ENCODE data around the gene ANGPTL5. TPM values are rescaled to one million over a fixed set of nuclear protein-coding genes. Genes with fewer than 3 reads are reported as not detected.
"Not testable (repeated sequence)": the region's sequence is repeated elsewhere in the genome, so short reads cannot be mapped to it uniquely, and the experiment has no call there.

Gene ANGPTL5
- total and polyA plus RNA-seq, 2 donors, result 0.51 TPM; not detected in 1

GRCh38 chr11:101867951-101868350 is 48.4 kb downstream of the ANGPTL5 start:
- Histone ChIP-seq H3K36me3 (ENCODE audit: insufficient read depth) (no peaks in the 10 kb centered on the region), H3K4me1 (ENCODE audit: insufficient read depth) (no peaks in the 10 kb centered on the region), H3K27ac (ENCODE audit: low read depth) (no peak overlapping the region), H3K4me3 (ENCODE audit: low read depth, low read length) (no peak overlapping the region)
- 79% methylated on average over 2 of the region's 2 CpGs for WGBS
- DNase-seq (ENCODE audit: extremely low spot score), result no peak

- Histone ChIP-seq H3K36me3 (ENCODE audit: insufficient read depth) (no peaks in the 10 kb centered on the region), H3K4me1 (ENCODE audit: insufficient read depth) (no peaks in the 10 kb centered on the region), H3K27ac (ENCODE audit: low read depth) (no peak overlapping the region), H3K4me3 (ENCODE audit: low read depth, low read length) (no peak overlapping the region)
- 60% methylated on average over 5 of the region's 5 CpGs for whole genome bisulfite sequencing
- no peak for DNase-seq (ENCODE audit: extremely low spot score)
Observed at GRCh38 chr11:101866619-101867491, 49.5 kb downstream of the ANGPTL5 start.

GRCh38 chr11:101864098-101864497 is 52.2 kb downstream of the ANGPTL5 start:
- no peaks in the 10 kb centered on the region for H3K36me3 ChIP-seq (ENCODE audit: insufficient read depth)
- DNase-seq (ENCODE audit: extremely low spot score), result no peak
- no peaks in the 10 kb centered on the region for H3K4me1 ChIP-seq (ENCODE audit: insufficient read depth)
- H3K27ac ChIP-seq (ENCODE audit: low read depth), result no peak overlapping the region
- no peak overlapping the region for H3K4me3 ChIP-seq (ENCODE audit: low read depth, low read length)

- DNase-seq (ENCODE audit: extremely low spot score), result no peak
Observed at GRCh38 chr11:101863361-101863760, 53.0 kb downstream of the ANGPTL5 start.

GRCh38 chr11:101862391-101863233 is 53.7 kb downstream of the ANGPTL5 start:
- Histone ChIP-seq H3K4me1 (ENCODE audit: insufficient read depth) (no peaks in the 10 kb centered on the region), H3K36me3 (ENCODE audit: insufficient read depth) (no peaks in the 10 kb centered on the region), H3K4me3 (ENCODE audit: low read depth, low read length) (no peak overlapping the region), H3K27ac (ENCODE audit: low read depth) (no peak overlapping the region)
- 72% methylated on average over 5 of the region's 5 CpGs for WGBS
- no peak for DNase-seq (ENCODE audit: extremely low spot score)

More at GRCh38 chr11:101863361-101863760, 53.0 kb downstream of the ANGPTL5 start:
- Histone ChIP-seq H3K4me1 (ENCODE audit: insufficient read depth) (no peaks in the 10 kb centered on the region), H3K27ac (ENCODE audit: low read depth) (no peak overlapping the region), H3K4me3 (ENCODE audit: low read depth, low read length) (no peak overlapping the region), H3K36me3 (ENCODE audit: insufficient read depth) (no peaks in the 10 kb centered on the region)

GRCh38 chr11:101860696-101861427 is 55.5 kb downstream of the ANGPTL5 start:
- DNase-seq (ENCODE audit: extremely low spot score), result no peak
- no peaks in the 10 kb centered on the region for H3K36me3 ChIP-seq (ENCODE audit: insufficient read depth)
- no peak overlapping the region for H3K27ac ChIP-seq (ENCODE audit: low read depth)
- no peak overlapping the region for H3K4me3 ChIP-seq (ENCODE audit: low read depth, low read length)
- no peaks in the 10 kb centered on the region for H3K4me1 ChIP-seq (ENCODE audit: insufficient read depth)
- 20% methylated on average over 9 of the region's 9 CpGs for WGBS

- 86% methylated on average over 11 of the region's 11 CpGs for WGBS
- H3K4me3 ChIP-seq (ENCODE audit: low read depth, low read length); H3K36me3 ChIP-seq (ENCODE audit: insufficient read depth); H3K4me1 ChIP-seq (ENCODE audit: insufficient read depth); H3K27ac ChIP-seq (ENCODE audit: low read depth); DNase-seq (ENCODE audit: extremely low spot score): not testable (repeated sequence)
Observed at GRCh38 chr11:101852260-101852659, 64.1 kb downstream of the ANGPTL5 start.

- H3K36me3 ChIP-seq (ENCODE audit: insufficient read depth), result no peaks in the 10 kb centered on the region
- 21% methylated on average over 2 of the region's 2 CpGs for WGBS
- DNase-seq (ENCODE audit: extremely low spot score), result no peak
Observed at GRCh38 chr11:101848262-101848661, 68.1 kb downstream of the ANGPTL5 start.

GRCh38 chr11:101844608-101845007 is 71.7 kb downstream of the ANGPTL5 start:
- Histone ChIP-seq H3K36me3 (ENCODE audit: insufficient read depth) (no peaks in the 10 kb centered on the region), H3K4me1 (ENCODE audit: insufficient read depth) (no peaks in the 10 kb centered on the region), H3K4me3 (ENCODE audit: low read depth, low read length) (no peak overlapping the region), H3K27ac (ENCODE audit: low read depth) (no peak overlapping the region)
- no peak for DNase-seq (ENCODE audit: extremely low spot score)

More at GRCh38 chr11:101848262-101848661, 68.1 kb downstream of the ANGPTL5 start:
- Histone ChIP-seq H3K4me1 (ENCODE audit: insufficient read depth) (no peaks in the 10 kb centered on the region), H3K4me3 (ENCODE audit: low read depth, low read length) (no peak overlapping the region), H3K27ac (ENCODE audit: low read depth) (no peak overlapping the region)

GRCh38 chr11:101840704-101841103 is 75.6 kb downstream of the ANGPTL5 start:
- Histone ChIP-seq H3K4me3 (ENCODE audit: low read depth, low read length) (no peak overlapping the region), H3K4me1 (ENCODE audit: insufficient read depth) (no peaks in the 10 kb centered on the region), H3K36me3 (ENCODE audit: insufficient read depth) (no peaks in the 10 kb centered on the region), H3K27ac (ENCODE audit: low read depth) (no peak overlapping the region)
- DNase-seq (ENCODE audit: extremely low spot score), result no peak
- WGBS, result 20% methylated on average over 2 of the region's 2 CpGs

Other genes starting within 250 kb of the ANGPTL5 start
- 8.2 TPM for gene CEP126, start 1.5 kb downstream of the ANGPTL5 start, total RNA-seq
- gene CEP126, start 1.5 kb downstream of the ANGPTL5 start, polyA plus RNA-seq, result 3.2 TPM
- 5.9 TPM for gene CFAP300, start 130.9 kb upstream of the ANGPTL5 start, total RNA-seq
- gene CFAP300, start 130.9 kb upstream of the ANGPTL5 start, polyA plus RNA-seq, result 3.7 TPM
- 129 TPM for gene YAP1, start 193.9 kb upstream of the ANGPTL5 start, total RNA-seq
- 112 TPM for gene YAP1, start 193.9 kb upstream of the ANGPTL5 start, polyA plus RNA-seq